Measurements from ENCODE around the gene WRNIP1. TPM values are rescaled to one million over a fixed set of nuclear protein-coding genes. Genes with fewer than 3 reads are reported as not detected.

WRNIP1 gene
- total RNA-seq, 2 experiments from 2014 or later: 36.1 to 36.6 TPM

DNA sequence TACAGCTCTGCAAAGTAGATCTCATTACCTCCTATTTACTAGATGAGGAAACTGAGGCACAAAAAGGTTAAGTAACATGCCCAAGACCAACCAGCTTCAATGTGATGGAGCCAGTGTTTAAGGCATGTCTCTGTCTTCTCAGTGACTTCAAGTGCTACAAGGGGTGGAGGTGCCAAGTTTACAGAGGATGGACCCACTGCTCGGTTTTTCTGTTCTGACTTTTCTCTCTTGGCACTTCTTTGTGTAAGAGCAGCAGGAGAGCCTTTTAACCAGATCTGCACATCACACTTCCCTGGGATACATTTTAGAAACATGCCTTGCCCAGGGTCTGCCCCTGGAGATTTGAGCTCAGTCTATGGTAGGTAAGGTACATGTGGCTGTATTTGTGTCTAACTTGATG is 9.8 kb downstream of the WRNIP1 start:
- ChIA-PET CTCF (no interaction called here), POLR2A (interaction anchor here (0.7 to 1.2 kb wide), 2 partner anchors 72 to 365 kb away, joined by 3 read pairs; no protein-coding TSS in a partner anchor)
- Mint-ChIP-seq H3K4me1 (ENCODE audit: low read depth) (peaks cover 44% of the 10 kb centered on the region), H3K9me3 (no peaks in the 10 kb centered on the region), H3K27ac (no peak overlapping the region), H3K4me3 (no peak overlapping the region), H3K36me3 (ENCODE audit: low read depth) (peaks cover 46% of the 10 kb centered on the region), H3K27me3 (no peaks in the 10 kb centered on the region)
- no peak for DNase-seq
- no peak for ATAC-seq
- intact Hi-C loops (cut with micrococcal nuclease): no loop called here
- TF ChIP-seq, protein P1, sequence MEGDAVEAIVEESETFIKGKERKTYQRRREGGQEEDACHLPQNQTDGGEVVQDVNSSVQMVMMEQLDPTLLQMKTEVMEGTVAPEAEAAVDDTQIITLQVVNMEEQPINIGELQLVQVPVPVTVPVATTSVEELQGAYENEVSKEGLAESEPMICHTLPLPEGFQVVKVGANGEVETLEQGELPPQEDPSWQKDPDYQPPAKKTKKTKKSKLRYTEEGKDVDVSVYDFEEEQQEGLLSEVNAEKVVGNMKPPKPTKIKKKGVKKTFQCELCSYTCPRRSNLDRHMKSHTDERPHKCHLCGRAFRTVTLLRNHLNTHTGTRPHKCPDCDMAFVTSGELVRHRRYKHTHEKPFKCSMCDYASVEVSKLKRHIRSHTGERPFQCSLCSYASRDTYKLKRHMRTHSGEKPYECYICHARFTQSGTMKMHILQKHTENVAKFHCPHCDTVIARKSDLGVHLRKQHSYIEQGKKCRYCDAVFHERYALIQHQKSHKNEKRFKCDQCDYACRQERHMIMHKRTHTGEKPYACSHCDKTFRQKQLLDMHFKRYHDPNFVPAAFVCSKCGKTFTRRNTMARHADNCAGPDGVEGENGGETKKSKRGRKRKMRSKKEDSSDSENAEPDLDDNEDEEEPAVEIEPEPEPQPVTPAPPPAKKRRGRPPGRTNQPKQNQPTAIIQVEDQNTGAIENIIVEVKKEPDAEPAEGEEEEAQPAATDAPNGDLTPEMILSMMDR (IDR thresholded peaks at IDR 0.05): no peak

DNA sequence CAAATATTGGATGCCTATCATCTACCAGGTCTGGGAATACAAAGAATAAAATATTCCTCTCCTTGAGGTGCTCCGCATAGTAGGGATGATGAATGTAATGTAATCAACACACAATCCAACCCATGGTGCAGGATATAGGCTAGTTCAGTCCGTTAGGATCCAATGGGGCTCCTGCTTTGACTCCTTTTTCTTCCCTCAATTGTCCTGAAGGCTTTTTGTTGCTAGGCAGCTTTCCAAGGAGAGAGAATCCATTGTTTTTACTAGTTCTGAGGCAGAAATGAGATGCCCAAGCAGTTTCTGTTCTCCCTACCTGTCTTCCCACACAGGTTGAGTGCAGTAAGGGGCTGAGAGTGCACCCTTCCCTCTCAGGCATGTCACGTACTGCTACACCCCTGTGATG is 12.1 kb downstream of the WRNIP1 start:
- no peaks in the 10 kb centered on the region for H3K9me3 Mint-ChIP-seq
- no peak for ATAC-seq
- TF ChIP-seq, protein P1 (IDR thresholded peaks at IDR 0.05): no peak

GRCh38 chr6:2780102-2780737 is 15.0 kb downstream of the WRNIP1 start:
- no peak overlapping the region for H3K4me3 Mint-ChIP-seq
- H3K27me3 Mint-ChIP-seq: no peaks in the 10 kb centered on the region
- ATAC-seq: no peak
- no peaks in the 10 kb centered on the region for H3K9me3 Mint-ChIP-seq
- H3K4me1 Mint-ChIP-seq (ENCODE audit: low read depth): peaks cover 24% of the 10 kb centered on the region
- intact Hi-C loops (cut with micrococcal nuclease): no loop called here
- CTCF ChIA-PET: interaction anchor here (1.4 to 2.2 kb wide), 2 partner anchors 11 to 12 kb away, joined by 5 to 7 read pairs; no protein-coding TSS in a partner anchor
- TF ChIP-seq, protein P1 (IDR thresholded peaks at IDR 0.05): no peak
- DNase-seq: no peak
- H3K36me3 Mint-ChIP-seq (ENCODE audit: low read depth): peaks cover 37% of the 10 kb centered on the region
- H3K27ac Mint-ChIP-seq: no peak overlapping the region
- POLR2A ChIA-PET: interaction anchor here (0.6 to 0.7 kb wide), 3 partner anchors 10 to 131 kb away, joined by 3 to 4 read pairs (median 3); no protein-coding TSS in a partner anchor

More for the DNA sequence above, 12.1 kb downstream of the WRNIP1 start:
- intact Hi-C loops (cut with micrococcal nuclease): no loop called here
- CTCF ChIA-PET: interaction anchor here (1.8 to 1.9 kb wide), 2 partner anchors 14 to 27 kb away, joined by 5 to 7 read pairs; partner anchors contain the start of gene MYLK4
- H3K27me3 Mint-ChIP-seq: no peaks in the 10 kb centered on the region
- H3K4me1 Mint-ChIP-seq (ENCODE audit: low read depth): peaks cover 32% of the 10 kb centered on the region
- POLR2A ChIA-PET: no interaction called here
- no peak overlapping the region for H3K4me3 Mint-ChIP-seq
- no peak for DNase-seq
- H3K27ac Mint-ChIP-seq: peak overlapping the region; percentile 22
- H3K36me3 Mint-ChIP-seq (ENCODE audit: low read depth): peaks cover 40% of the 10 kb centered on the region

- TF ChIP-seq, protein P1 (IDR thresholded peaks at IDR 0.05): no peak
- peaks cover 19% of the 10 kb centered on the region for H3K4me1 Mint-ChIP-seq (ENCODE audit: low read depth)
- no peaks in the 10 kb centered on the region for H3K27me3 Mint-ChIP-seq
- ChIA-PET POLR2A (interaction anchor here (1.4 to 1.9 kb wide), 2 partner anchors 13 to 16 kb away, joined by 8 to 9 read pairs; partner anchors contain the start of gene WRNIP1), CTCF (interaction anchor here (0.8 to 2.0 kb wide), 7 partner anchors 8 to 150 kb away, joined by 3 to 7 read pairs (median 4); partner anchors contain the start of gene MYLK4)
- H3K36me3 Mint-ChIP-seq (ENCODE audit: low read depth): peaks cover 36% of the 10 kb centered on the region
- no peak for DNase-seq
- no peak overlapping the region for H3K4me3 Mint-ChIP-seq
- H3K27ac Mint-ChIP-seq: no peak overlapping the region
- ATAC-seq: no peak
- intact Hi-C loops (cut with micrococcal nuclease): no loop called here
- no peaks in the 10 kb centered on the region for H3K9me3 Mint-ChIP-seq
Measured at GRCh38 chr6:2781685-2782355, 16.6 kb downstream of the WRNIP1 start.

DNA sequence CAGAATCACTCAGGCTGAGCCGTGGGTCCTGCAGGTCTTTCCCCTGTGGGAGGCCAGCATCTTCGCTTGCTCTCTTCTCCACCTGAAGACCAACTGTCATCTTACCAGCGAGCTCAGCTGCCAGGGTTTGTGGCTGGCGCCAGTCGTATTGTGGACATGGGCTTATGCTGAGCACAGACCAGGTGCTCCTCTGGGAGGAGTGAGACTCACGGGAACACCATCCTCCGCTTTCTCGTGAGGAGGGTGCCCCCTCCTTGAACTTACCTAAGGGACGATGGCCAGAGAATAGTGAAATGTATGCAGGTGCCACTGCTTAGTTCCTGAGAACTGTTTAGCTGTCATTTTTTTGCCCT is 17.1 kb downstream of the WRNIP1 start:
- no peak for DNase-seq
- intact Hi-C loops (cut with micrococcal nuclease): no loop called here
- Mint-ChIP-seq H3K9me3 (no peaks in the 10 kb centered on the region), H3K4me1 (ENCODE audit: low read depth) (peaks cover 17% of the 10 kb centered on the region), H3K4me3 (no peak overlapping the region), H3K27ac (no peak overlapping the region), H3K36me3 (ENCODE audit: low read depth) (peaks cover 39% of the 10 kb centered on the region), H3K27me3 (no peaks in the 10 kb centered on the region)
- CTCF ChIA-PET: interaction anchor here (0.8 to 2.0 kb wide), 6 partner anchors 9 to 149 kb away, joined by 3 to 8 read pairs (median 6); partner anchors contain the start of gene MYLK4
- TF ChIP-seq, protein P1 (IDR thresholded peaks at IDR 0.05): no peak
- POLR2A ChIA-PET: interaction anchor here (1.4 to 2.0 kb wide), 3 partner anchors 9 to 16 kb away, joined by 8 to 9 read pairs (median 8); partner anchors contain the start of gene WRNIP1
- no peak for ATAC-seq
